Urinary bladder (tissue), 4 donors: Measurements from ENCODE around the gene DENND1C. TPM values are rescaled to one million over a fixed set of nuclear protein-coding genes. Genes with fewer than 3 reads are reported as not detected.
"Not testable (repeated sequence)": the region's sequence is repeated elsewhere in the genome, so short reads cannot be mapped to it uniquely, and the experiment has no call there.

Experiments used
- DNase-seq: peaks from one replicate; pipeline ENCODE4 v3.0.0-alpha.2; 2015; ENCODE audit errors: extremely low spot score
- H3K27ac ChIP-seq: one replicate; pipeline ENCODE4 v1.5.1; 2013; ENCODE audit warnings: low read depth, mild to moderate bottlenecking, moderate library complexity
- H3K36me3 ChIP-seq: one replicate; pipeline ENCODE4 v1.6.1; 2013; ENCODE audit warnings: mild to moderate bottlenecking, moderate library complexity; ENCODE audit not compliant: insufficient read depth
- H3K4me1 ChIP-seq: one replicate; pipeline ENCODE4 v1.6.1; 2013; ENCODE audit warnings: mild to moderate bottlenecking, moderate library complexity; ENCODE audit not compliant: insufficient read depth
- H3K4me3 ChIP-seq: one replicate; pipeline ENCODE4 v1.5.1; 2013; ENCODE audit warnings: low read depth, low read length
- WGBS: extraction: QIAGEN DNeasy Blood & Tissue Kit; methylation state at CpG from one replicate; pipeline ENCODE4 v1.1.7; 2013; 5-methylcytosine and 5-hydroxymethylcytosine counted together
- polyA plus RNA-seq: library from polyadenylated mRNA; stranded (reverse); fragments of 200-250 nt; gene quantifications from one replicate; pipeline ENCODE4 v1.2.3, GENCODE V29; 2013
- total RNA-seq: library from RNA; depleted of rRNA; stranded (reverse); fragments of >200 nt; gene quantifications from one replicate; pipeline ENCODE4 v1.2.3, GENCODE V29; 2014
- donor health status: healthy with polysubstance abuse.
- donor health status: healthy.

The DENND1C gene
- total and polyA plus RNA-seq, 2 donors: 0.63 to 1.4 TPM

GRCh38 chr19:6446452-6446851, 35.1 kb downstream of the DENND1C start:
- no peaks in the 10 kb centered on the region for H3K4me1 ChIP-seq
- H3K27ac ChIP-seq: no peak overlapping the region
- WGBS: 94% methylated on average over 3 of the region's 3 CpGs
- H3K4me3 ChIP-seq: no peak overlapping the region
- peaks cover 2% of the 10 kb centered on the region for H3K36me3 ChIP-seq
- no peak for DNase-seq

GRCh38 chr19:6443986-6444385, 37.6 kb downstream of the DENND1C start:
- DNase-seq: no peak
- no peak overlapping the region for H3K4me3 ChIP-seq
- 90% methylated on average over 13 of the region's 13 CpGs for WGBS
- H3K27ac ChIP-seq: no peak overlapping the region
- H3K4me1 ChIP-seq: no peaks in the 10 kb centered on the region
- H3K36me3 ChIP-seq: peaks cover 2% of the 10 kb centered on the region

GRCh38 chr19:6442087-6442688, 39.4 kb downstream of the DENND1C start:
- Histone ChIP-seq H3K4me1 (no peaks in the 10 kb centered on the region), H3K36me3 (peaks cover 2% of the 10 kb centered on the region)
- WGBS: 80% methylated on average over 13 of the region's 13 CpGs

GRCh38 chr19:6440905-6441304, 40.7 kb downstream of the DENND1C start:
- 88% methylated on average over 3 of the region's 3 CpGs for WGBS
- Histone ChIP-seq H3K27ac (no peak overlapping the region), H3K4me3 (no peak overlapping the region), H3K4me1 (no peaks in the 10 kb centered on the region), H3K36me3 (no peaks in the 10 kb centered on the region)
- DNase-seq: no peak

More at GRCh38 chr19:6442087-6442688, 39.4 kb downstream of the DENND1C start:
- no peak overlapping the region for H3K27ac ChIP-seq
- no peak for DNase-seq
- no peak overlapping the region for H3K4me3 ChIP-seq

- Histone ChIP-seq H3K27ac (no peak overlapping the region), H3K4me1 (no peaks in the 10 kb centered on the region), H3K36me3 (no peaks in the 10 kb centered on the region), H3K4me3 (no peak overlapping the region)
- DNase-seq: no peak
- WGBS: 94% methylated on average over 4 of the region's 4 CpGs
These were observed 41.8 kb downstream of the DENND1C start for GRCh38 chr19:6439743-6440142.

GRCh38 chr19:6433663-6434062, 47.9 kb downstream of the DENND1C start, which contains the start of gene SLC25A41:
Gene SLC25A41, minus strand, starts transcription at chr19:6433763. Its CDS starts 70 bp downstream, at chr19:6433693.
- H3K4me1 ChIP-seq: no peaks in the 10 kb centered on the region
- WGBS: 92% methylated on average over 10 of the region's 10 CpGs
- H3K36me3 ChIP-seq: no peaks in the 10 kb centered on the region
- DNase-seq: no peak
- no peak within 1 kb of the TSS for H3K4me3 ChIP-seq
- no peak within 1 kb of the TSS for H3K27ac ChIP-seq

DNA sequence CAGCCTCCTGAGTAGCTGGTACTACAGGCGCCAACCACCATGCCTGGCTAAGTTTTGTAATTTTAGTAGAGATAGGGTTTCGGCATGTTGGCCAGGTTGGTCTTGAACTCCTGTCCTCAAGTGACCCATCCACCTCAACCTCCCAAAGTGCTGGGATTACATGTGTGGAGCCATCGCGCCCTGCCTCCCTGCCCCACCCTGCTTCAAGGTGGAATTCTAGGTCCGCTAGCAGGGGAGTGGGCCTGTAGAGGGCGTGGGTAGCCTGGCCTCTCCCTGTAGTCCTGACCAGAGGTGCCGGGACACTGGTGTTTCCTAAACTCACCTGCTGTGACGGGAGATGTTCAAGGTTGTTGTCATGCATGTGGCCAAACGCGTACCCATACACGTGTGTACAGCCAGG, 48.4 kb downstream of the DENND1C start:
- Histone ChIP-seq H3K4me1 (no peaks in the 10 kb centered on the region), H3K27ac (no peak overlapping the region), H3K36me3 (no peaks in the 10 kb centered on the region), H3K4me3 (no peak overlapping the region)
- 82% methylated on average over 11 of the region's 11 CpGs for WGBS
- no peak for DNase-seq

DNA sequence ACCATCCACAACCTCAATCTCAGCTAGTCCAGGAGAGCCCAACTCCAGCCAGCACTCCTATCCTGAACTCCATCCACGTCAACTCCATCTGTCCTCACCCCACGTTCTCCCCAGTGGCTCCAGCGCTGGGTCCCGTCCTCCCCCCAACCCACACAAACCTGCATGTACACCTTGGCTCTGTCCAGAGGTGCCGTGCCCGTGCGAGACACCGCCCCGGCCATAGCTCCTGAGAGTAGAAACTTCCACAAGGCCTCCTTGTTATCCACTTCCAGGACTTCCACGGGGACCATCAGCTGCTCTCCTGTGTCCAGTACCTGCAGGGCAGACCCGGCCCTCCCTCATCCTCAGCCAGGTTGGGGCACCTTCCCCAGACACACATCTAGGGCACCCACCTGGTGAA, 49.7 kb downstream of the DENND1C start:
- Histone ChIP-seq H3K27ac (no peak overlapping the region), H3K4me3 (no peak overlapping the region), H3K4me1 (no peaks in the 10 kb centered on the region), H3K36me3 (no peaks in the 10 kb centered on the region)
- WGBS: 92% methylated on average over 11 of the region's 11 CpGs
- no peak for DNase-seq

DNA sequence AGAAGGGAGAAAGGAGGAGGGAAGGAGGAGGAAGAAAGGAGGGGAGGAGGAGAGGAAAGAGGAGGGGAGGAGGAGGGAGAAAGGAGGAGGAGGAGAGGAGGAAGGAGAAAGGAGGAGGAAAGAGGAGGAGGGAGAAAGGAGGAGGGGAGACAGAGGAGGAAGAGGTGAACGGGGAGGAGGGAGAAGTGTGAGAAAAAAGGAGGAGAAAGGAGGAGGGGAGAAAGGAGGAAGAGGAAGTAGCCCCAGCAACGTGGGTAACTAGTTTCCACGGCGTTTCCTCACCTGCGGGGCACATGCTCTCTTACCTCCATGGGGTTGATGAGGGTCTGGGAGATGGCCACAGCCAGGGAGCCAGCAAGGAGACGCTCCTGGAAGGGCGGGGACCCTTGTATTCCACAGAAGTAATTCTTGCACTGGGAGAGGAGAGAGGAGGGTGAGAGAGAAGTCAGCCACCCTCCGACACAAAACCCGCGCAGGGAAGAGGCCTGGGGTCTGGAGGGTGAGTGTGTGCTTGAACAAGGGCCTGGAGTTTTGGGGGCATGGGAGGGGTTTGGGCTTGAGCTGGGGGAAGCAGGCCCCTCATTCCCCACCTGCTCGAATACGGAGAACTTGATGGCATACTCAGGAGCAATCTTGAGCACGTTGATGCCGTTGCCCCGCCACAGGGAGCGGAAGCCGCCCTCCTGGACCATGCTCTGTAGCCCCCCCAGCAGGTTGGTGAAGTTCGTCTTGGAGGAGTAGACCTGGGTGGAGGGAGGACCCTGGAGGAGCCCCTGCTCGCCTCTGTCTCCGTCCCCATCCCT, 52.0 kb downstream of the DENND1C start:
- 60% methylated on average over 20 of the region's 20 CpGs for WGBS
- H3K27ac ChIP-seq: no peak overlapping the region
- DNase-seq: no peak
- H3K4me3 ChIP-seq: no peak overlapping the region
- H3K4me1 ChIP-seq: no peaks in the 10 kb centered on the region
- H3K36me3 ChIP-seq: no peaks in the 10 kb centered on the region

- H3K4me1 ChIP-seq, H3K4me3 ChIP-seq, DNase-seq, H3K27ac ChIP-seq, H3K36me3 ChIP-seq: not testable (repeated sequence)
- 89% methylated on average over 2 of the region's 2 CpGs for WGBS
These were observed 52.7 kb downstream of the DENND1C start for GRCh38 chr19:6428692-6429418.

DNA sequence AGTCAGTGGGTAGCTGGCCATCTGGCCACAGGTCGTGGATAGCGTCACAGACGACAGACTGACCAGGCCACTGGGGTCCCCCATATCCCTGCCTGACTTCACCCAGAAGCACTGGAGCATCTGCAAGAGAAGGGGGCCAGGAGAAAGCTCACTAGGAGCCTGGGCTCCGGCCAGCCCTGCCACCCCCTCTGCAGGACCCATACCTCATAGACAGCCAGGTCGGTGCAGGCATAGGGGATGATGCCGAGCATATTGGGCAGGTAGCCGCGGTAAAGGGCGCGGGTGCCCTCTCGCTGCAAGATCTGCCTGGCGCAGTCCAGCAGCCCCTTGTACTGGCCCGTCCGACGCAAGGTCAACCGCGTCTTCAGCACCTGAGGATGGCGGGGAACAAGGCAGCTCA, 54.5 kb downstream of the DENND1C start:
- Histone ChIP-seq H3K36me3 (no peaks in the 10 kb centered on the region), H3K4me1 (no peaks in the 10 kb centered on the region), H3K4me3 (no peak overlapping the region), H3K27ac (no peak overlapping the region)
- 94% methylated on average over 18 of the region's 18 CpGs for WGBS
- no peak for DNase-seq

DNA sequence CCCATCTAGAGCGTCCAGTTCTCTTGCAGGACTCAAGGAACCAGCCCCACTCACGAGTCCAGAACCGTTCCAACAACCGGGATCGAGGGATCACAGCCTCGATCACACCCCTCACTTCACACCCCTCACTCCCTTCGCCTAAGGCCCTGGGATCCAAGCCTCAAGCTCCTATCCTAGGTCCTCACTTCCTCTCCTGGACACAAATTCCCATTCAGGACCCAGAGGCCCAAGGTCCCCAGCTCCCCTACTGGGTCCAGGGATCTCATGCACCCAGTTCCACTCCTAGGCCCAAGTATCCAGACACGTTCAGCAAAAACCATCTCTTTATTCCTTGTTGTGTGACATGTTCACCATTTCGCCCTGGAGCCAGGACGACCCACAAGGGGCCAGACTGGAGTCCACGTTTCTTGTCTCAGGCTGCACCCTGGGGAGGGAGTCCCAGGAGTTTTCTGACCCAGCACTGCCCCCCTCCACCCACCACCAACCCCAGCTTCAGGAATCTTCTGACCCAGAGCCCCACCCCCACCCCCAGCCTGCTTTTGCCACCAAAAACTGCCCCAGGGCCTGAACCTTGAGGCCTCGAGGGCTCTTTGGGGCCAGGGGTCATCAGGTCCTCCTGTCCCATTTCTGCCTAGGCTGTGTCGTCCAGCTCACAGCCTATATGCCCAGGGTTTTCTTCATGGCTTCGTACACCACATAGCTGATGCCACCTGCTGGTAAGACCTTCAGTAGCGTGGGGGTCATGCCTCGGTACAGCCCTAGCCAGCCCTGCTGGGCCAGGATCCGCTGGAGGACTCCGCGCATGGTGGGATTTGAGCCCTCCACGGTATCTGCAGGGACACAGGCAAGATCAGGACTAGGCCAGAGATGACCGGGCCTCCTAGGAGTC, 55.6 kb downstream of the DENND1C start:
- 91% methylated on average over 21 of the region's 21 CpGs for WGBS
- peak overlapping the region; percentile 79 for H3K27ac ChIP-seq
- no peak for DNase-seq
- no peaks in the 10 kb centered on the region for H3K4me1 ChIP-seq
- no peak overlapping the region for H3K4me3 ChIP-seq
- H3K36me3 ChIP-seq: no peaks in the 10 kb centered on the region
